Measurements from ENCODE around the gene JARID2.

The JARID2 gene

GRCh38 chr6:15458021-15458459 is 212.2 kb downstream of the JARID2 start:
- no peak for DNase-seq (ENCODE audit: low spot score)
- FAIRE-seq: no peak

GRCh38 chr6:15460110-15460727 is 214.3 kb downstream of the JARID2 start:
- no peak for FAIRE-seq

GRCh38 chr6:15461127-15461944 is 215.5 kb downstream of the JARID2 start:
- DNase-seq (ENCODE audit: low spot score) (no peak), FAIRE-seq (no peak)

More at GRCh38 chr6:15460110-15460727, 214.3 kb downstream of the JARID2 start:
- no peak for DNase-seq (ENCODE audit: low spot score)

- DNase-seq (ENCODE audit: low spot score) (no peak), FAIRE-seq (no peak)
Measured at GRCh38 chr6:15462256-15462655, 216.4 kb downstream of the JARID2 start.

- DNase-seq (ENCODE audit: low spot score) (no peak), FAIRE-seq (no peak)
Measured at GRCh38 chr6:15462717-15463525, 217.1 kb downstream of the JARID2 start.

GRCh38 chr6:15464211-15464725 is 218.4 kb downstream of the JARID2 start:
- FAIRE-seq (no peak), DNase-seq (ENCODE audit: low spot score) (no peak)

GRCh38 chr6:15465212-15465611 is 219.3 kb downstream of the JARID2 start:
- FAIRE-seq (no peak), DNase-seq (ENCODE audit: low spot score) (no peak)

- DNase-seq (ENCODE audit: low spot score): no peak
- FAIRE-seq: no peak
Measured at GRCh38 chr6:15470746-15471145, 224.9 kb downstream of the JARID2 start.

GRCh38 chr6:15472621-15473020 is 226.8 kb downstream of the JARID2 start:
- DNase-seq (ENCODE audit: low spot score): no peak
- FAIRE-seq: no peak

GRCh38 chr6:15473174-15473573 is 227.3 kb downstream of the JARID2 start:
- FAIRE-seq: no peak
- DNase-seq (ENCODE audit: low spot score): no peak

- DNase-seq (ENCODE audit: low spot score) (no peak), FAIRE-seq (no peak)
Measured at GRCh38 chr6:15473741-15474161, 227.9 kb downstream of the JARID2 start.

- no peak for FAIRE-seq
Measured at GRCh38 chr6:15474196-15474595, 228.3 kb downstream of the JARID2 start.

GRCh38 chr6:15475261-15475660 is 229.4 kb downstream of the JARID2 start:
- DNase-seq (ENCODE audit: low spot score) (no peak), FAIRE-seq (no peak)

More at GRCh38 chr6:15474196-15474595, 228.3 kb downstream of the JARID2 start:
- no peak for DNase-seq (ENCODE audit: low spot score)

- FAIRE-seq: no peak
- no peak for DNase-seq (ENCODE audit: low spot score)
Measured at GRCh38 chr6:15475872-15476271, 230.0 kb downstream of the JARID2 start.

GRCh38 chr6:15476631-15477380 is 230.9 kb downstream of the JARID2 start:
- FAIRE-seq: no peak
- DNase-seq (ENCODE audit: low spot score): no peak

GRCh38 chr6:15477746-15478145 is 231.9 kb downstream of the JARID2 start:
- FAIRE-seq (no peak), DNase-seq (ENCODE audit: low spot score) (no peak)

- DNase-seq (ENCODE audit: low spot score) (no peak), FAIRE-seq (no peak)
Measured at GRCh38 chr6:15479761-15480160, 233.9 kb downstream of the JARID2 start.

GRCh38 chr6:15480525-15480924 is 234.7 kb downstream of the JARID2 start:
- FAIRE-seq (no peak), DNase-seq (ENCODE audit: low spot score) (no peak)

GRCh38 chr6:15481390-15482291 is 235.8 kb downstream of the JARID2 start:
- FAIRE-seq (no peak), DNase-seq (ENCODE audit: low spot score) (no peak)

- DNase-seq (ENCODE audit: low spot score) (no peak), FAIRE-seq (no peak)
Measured at GRCh38 chr6:15483060-15483459, 237.2 kb downstream of the JARID2 start.

All from RCC 7860 (cell line).